Liver (tissue), 9 donors: ENCODE data around the gene CRBN. TPM values are rescaled to one million over a fixed set of nuclear protein-coding genes. Genes with fewer than 3 reads are reported as not detected.

Experiments
- DNase-seq: peaks from one replicate; pipeline ENCODE4 v3.0.0-alpha.2; 2017; ENCODE audit warnings: low spot score
- H3K27ac ChIP-seq, 2 donors: one replicate each; pipeline ENCODE4 v1.7.0; 2013; ENCODE audit warnings: inconsistent platforms in 2 of 2, low read length in 2 of 2, control low read depth in 1 of 2, low read depth in 1 of 2, mild to moderate bottlenecking in 1 of 2
- H3K27me3 ChIP-seq, 4 donors: one replicate each; pipeline versions ENCODE4 v1.6.1 to v1.7.0; 2013; ENCODE audit warnings: low read length in 3 of 4, inconsistent platforms in 1 of 4, mild to moderate bottlenecking in 1 of 4, moderate library complexity in 1 of 4; ENCODE audit not compliant: control insufficient read depth in 4 of 4, insufficient read depth in 4 of 4
- H3K36me3 ChIP-seq, 4 donors: one replicate each; pipeline versions ENCODE4 v1.6.1 to v1.7.0; 2013; ENCODE audit warnings: low read length in 3 of 4, mild to moderate bottlenecking in 3 of 4, low read depth in 1 of 4, moderate library complexity in 1 of 4; ENCODE audit not compliant: control insufficient read depth in 4 of 4, insufficient read depth in 3 of 4
- H3K4me1 ChIP-seq, 4 donors: one replicate each; pipeline versions ENCODE4 v1.6.1 to v1.7.0; 2013; ENCODE audit warnings: low read length in 3 of 4, mild to moderate bottlenecking in 3 of 4, moderate library complexity in 1 of 4; ENCODE audit not compliant: control insufficient read depth in 4 of 4, insufficient read depth in 4 of 4
- H3K4me3 ChIP-seq, 3 donors: one replicate each; pipeline versions ENCODE4 v1.6.1 to v1.7.0; 2013; ENCODE audit warnings: low read length in 3 of 3, control low read depth in 1 of 3, low read depth in 1 of 3, mild to moderate bottlenecking in 1 of 3
- H3K9ac ChIP-seq, 2 donors: one replicate each; pipeline ENCODE4 v1.7.0; 2013; ENCODE audit warnings: low read length in 2 of 2, mild to moderate bottlenecking in 2 of 2, moderate library complexity in 2 of 2, control low read depth in 1 of 2, low read depth in 1 of 2
- H3K9me3 ChIP-seq, 4 donors: one replicate each; pipeline versions ENCODE4 v1.6.1 to v1.7.0; 2013; ENCODE audit warnings: low read length in 3 of 4; ENCODE audit not compliant: control insufficient read depth in 4 of 4
- EGR1 ChIP-seq, 2 donors: IDR thresholded peaks; 2 replicates each; pipeline ENCODE4 v1.6.1; 2016 to 2018; ENCODE audit warnings: antibody characterized with exemption in 2 of 2, low read depth in 2 of 2
- FOXA1 ChIP-seq: IDR thresholded peaks from 2 replicates; pipeline ENCODE4 v1.6.1; 2016; ENCODE audit warnings: antibody characterized with exemption
- FOXA2 ChIP-seq: IDR thresholded peaks from 2 replicates; pipeline ENCODE4 v1.6.1; 2016; ENCODE audit warnings: antibody characterized with exemption
- GABPA ChIP-seq, 2 donors: IDR thresholded peaks in 1 of 2; conservative IDR thresholded peaks in 1 of 2; 2 replicates each; pipeline ENCODE4 v1.6.1; 2016; ENCODE audit warnings: antibody characterized with exemption in 2 of 2, mild to moderate bottlenecking in 1 of 2, moderate library complexity in 1 of 2
- HNF4A ChIP-seq, 2 donors: conservative IDR thresholded peaks; 2 replicates each; pipeline ENCODE4 v1.6.1; 2016; ENCODE audit warnings: antibody characterized with exemption in 2 of 2, mild to moderate bottlenecking in 2 of 2
- HNF4G ChIP-seq: IDR thresholded peaks from 2 replicates; pipeline ENCODE4 v1.6.1; 2016; ENCODE audit warnings: antibody characterized with exemption
- JUND ChIP-seq, 2 donors: IDR thresholded peaks; 2 replicates each; pipeline ENCODE4 v1.6.1; 2016; ENCODE audit warnings: antibody characterized with exemption in 2 of 2
- NR2F2 ChIP-seq: IDR thresholded peaks from 2 replicates; pipeline ENCODE4 v1.6.1; 2016; ENCODE audit warnings: antibody characterized with exemption
- RAD21 ChIP-seq, 2 donors: IDR thresholded peaks; 2 replicates each; pipeline ENCODE4 v1.6.1; 2016; ENCODE audit warnings: antibody characterized with exemption in 2 of 2, mild to moderate bottlenecking in 2 of 2
- RXRA ChIP-seq, 2 donors: IDR thresholded peaks; 2 replicates each; pipeline ENCODE4 v1.6.1; 2017 to 2018; ENCODE audit warnings: antibody characterized with exemption in 2 of 2, mild to moderate bottlenecking in 1 of 2
- SP1 ChIP-seq: IDR thresholded peaks from 2 replicates; pipeline ENCODE4 v1.6.1; 2018; ENCODE audit warnings: antibody characterized with exemption, mild to moderate bottlenecking
- TAF1 ChIP-seq: conservative IDR thresholded peaks from 2 replicates; pipeline ENCODE4 v1.6.1; 2016; ENCODE audit warnings: antibody characterized with exemption, mild to moderate bottlenecking
- YY1 ChIP-seq: IDR thresholded peaks from 2 replicates; pipeline ENCODE4 v1.6.1; 2016; ENCODE audit warnings: antibody characterized with exemption, mild to moderate bottlenecking
- polyA plus RNA-seq, 2 donors: library from polyadenylated mRNA; stranded (reverse) in 1 of 2; unstranded in 1 of 2; fragments of 200-250 nt in 1 of 2; fragments of >200 nt in 1 of 2; fragmentation: Nextera tagmentation in 1 of 2; extraction: Ambion mirVana in 1 of 2; gene quantifications; one replicate each; pipeline versions ENCODE4 v1.2.1 to v1.2.3, GENCODE V29; 2013 to 2015
- total RNA-seq, 2 donors: library from RNA; depleted of rRNA; stranded (reverse); fragments of >200 nt; gene quantifications; one replicate each; pipeline ENCODE4 v1.2.3, GENCODE V29; 2014
- TF ChIP-seq, protein P1 (sequence below): IDR thresholded peaks from 2 replicates; pipeline ENCODE4 v1.6.1; 2016; ENCODE audit warnings: antibody characterized with exemption, mild to moderate bottlenecking
- TF ChIP-seq, protein P2 (sequence below): IDR thresholded peaks from 2 replicates; pipeline ENCODE4 v1.6.1; 2016; ENCODE audit warnings: antibody characterized with exemption
- TF ChIP-seq, protein P3 (sequence below): IDR thresholded peaks from 2 replicates; pipeline ENCODE4 v1.6.1; 2016; ENCODE audit warnings: antibody characterized with exemption
- TF ChIP-seq, protein P4 (sequence below): fragments of 150-350 bp; IDR thresholded peaks from 2 replicates; pipeline ENCODE4 v1.5.1; 2017; ENCODE audit warnings: improper control_type of control experiment, low read depth, low read length; ENCODE audit not compliant: missing input control
- TF ChIP-seq, protein P5 (sequence below): IDR thresholded peaks from 2 replicates; pipeline ENCODE4 v1.6.1; 2016; ENCODE audit warnings: antibody characterized with exemption
- donor health status: healthy.
- donor health status: healthy.
- donor health status: healthy.
- donor health status: healthy.
- donor health status: healthy.

Gene CRBN
- total and polyA plus RNA-seq, 4 donors: 14.0 to 57.6 (median 29.4) TPM

DNA sequence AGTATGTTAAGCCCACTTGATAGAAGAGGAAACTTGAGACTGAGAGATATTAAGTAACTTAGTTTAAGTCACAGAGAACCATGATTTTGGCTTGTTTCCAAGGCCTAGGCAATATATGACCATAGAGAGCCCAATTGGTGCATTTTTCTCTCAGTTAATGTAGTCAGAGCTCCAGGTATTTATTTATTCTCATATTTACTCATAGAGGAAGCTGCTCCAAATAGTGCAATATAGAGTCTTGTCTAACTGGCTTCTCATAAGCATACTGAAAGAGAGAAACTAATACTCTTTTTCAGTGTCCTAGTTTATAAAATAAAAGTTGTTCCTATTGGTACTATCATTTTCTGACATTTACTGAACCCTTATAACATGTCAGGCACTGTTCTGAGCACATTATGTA is 37.6 kb downstream of the CRBN start:
- H3K27ac ChIP-seq: no peak overlapping the region
- no peak for DNase-seq
- H3K4me3 ChIP-seq: no peak overlapping the region
- H3K4me1 ChIP-seq: no peaks in the 10 kb centered on the region
- H3K9me3 ChIP-seq: no peaks in the 10 kb centered on the region
- TF ChIP-seq EGR1 (IDR thresholded peaks at IDR 0.05; ENCODE audit: low read depth in 2 of 2) (no peak), HNF4A (conservative IDR thresholded peaks at IDR 0.05) (no peak), FOXA1 (no peak), HNF4G (no peak), RAD21 (IDR thresholded peaks at IDR 0.05) (no peak), SP1 (no peak), JUND (IDR thresholded peaks at IDR 0.05) (no peak), TAF1 (no peak), FOXA2 (no peak), RXRA (IDR thresholded peaks at IDR 0.05) (no peak), YY1 (no peak), NR2F2 (no peak), GABPA (IDR thresholded peaks at IDR 0.05 in 1 of 2, conservative IDR thresholded peaks at IDR 0.05 in 1 of 2) (no peak)
- TF ChIP-seq, protein P1, sequence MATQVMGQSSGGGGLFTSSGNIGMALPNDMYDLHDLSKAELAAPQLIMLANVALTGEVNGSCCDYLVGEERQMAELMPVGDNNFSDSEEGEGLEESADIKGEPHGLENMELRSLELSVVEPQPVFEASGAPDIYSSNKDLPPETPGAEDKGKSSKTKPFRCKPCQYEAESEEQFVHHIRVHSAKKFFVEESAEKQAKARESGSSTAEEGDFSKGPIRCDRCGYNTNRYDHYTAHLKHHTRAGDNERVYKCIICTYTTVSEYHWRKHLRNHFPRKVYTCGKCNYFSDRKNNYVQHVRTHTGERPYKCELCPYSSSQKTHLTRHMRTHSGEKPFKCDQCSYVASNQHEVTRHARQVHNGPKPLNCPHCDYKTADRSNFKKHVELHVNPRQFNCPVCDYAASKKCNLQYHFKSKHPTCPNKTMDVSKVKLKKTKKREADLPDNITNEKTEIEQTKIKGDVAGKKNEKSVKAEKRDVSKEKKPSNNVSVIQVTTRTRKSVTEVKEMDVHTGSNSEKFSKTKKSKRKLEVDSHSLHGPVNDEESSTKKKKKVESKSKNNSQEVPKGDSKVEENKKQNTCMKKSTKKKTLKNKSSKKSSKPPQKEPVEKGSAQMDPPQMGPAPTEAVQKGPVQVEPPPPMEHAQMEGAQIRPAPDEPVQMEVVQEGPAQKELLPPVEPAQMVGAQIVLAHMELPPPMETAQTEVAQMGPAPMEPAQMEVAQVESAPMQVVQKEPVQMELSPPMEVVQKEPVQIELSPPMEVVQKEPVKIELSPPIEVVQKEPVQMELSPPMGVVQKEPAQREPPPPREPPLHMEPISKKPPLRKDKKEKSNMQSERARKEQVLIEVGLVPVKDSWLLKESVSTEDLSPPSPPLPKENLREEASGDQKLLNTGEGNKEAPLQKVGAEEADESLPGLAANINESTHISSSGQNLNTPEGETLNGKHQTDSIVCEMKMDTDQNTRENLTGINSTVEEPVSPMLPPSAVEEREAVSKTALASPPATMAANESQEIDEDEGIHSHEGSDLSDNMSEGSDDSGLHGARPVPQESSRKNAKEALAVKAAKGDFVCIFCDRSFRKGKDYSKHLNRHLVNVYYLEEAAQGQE: no peak
- TF ChIP-seq, protein P2, sequence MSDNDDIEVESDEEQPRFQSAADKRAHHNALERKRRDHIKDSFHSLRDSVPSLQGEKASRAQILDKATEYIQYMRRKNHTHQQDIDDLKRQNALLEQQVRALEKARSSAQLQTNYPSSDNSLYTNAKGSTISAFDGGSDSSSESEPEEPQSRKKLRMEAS: no peak
- TF ChIP-seq, protein P3, sequence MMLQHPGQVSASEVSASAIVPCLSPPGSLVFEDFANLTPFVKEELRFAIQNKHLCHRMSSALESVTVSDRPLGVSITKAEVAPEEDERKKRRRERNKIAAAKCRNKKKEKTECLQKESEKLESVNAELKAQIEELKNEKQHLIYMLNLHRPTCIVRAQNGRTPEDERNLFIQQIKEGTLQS: no peak
- TF ChIP-seq, protein P4, sequence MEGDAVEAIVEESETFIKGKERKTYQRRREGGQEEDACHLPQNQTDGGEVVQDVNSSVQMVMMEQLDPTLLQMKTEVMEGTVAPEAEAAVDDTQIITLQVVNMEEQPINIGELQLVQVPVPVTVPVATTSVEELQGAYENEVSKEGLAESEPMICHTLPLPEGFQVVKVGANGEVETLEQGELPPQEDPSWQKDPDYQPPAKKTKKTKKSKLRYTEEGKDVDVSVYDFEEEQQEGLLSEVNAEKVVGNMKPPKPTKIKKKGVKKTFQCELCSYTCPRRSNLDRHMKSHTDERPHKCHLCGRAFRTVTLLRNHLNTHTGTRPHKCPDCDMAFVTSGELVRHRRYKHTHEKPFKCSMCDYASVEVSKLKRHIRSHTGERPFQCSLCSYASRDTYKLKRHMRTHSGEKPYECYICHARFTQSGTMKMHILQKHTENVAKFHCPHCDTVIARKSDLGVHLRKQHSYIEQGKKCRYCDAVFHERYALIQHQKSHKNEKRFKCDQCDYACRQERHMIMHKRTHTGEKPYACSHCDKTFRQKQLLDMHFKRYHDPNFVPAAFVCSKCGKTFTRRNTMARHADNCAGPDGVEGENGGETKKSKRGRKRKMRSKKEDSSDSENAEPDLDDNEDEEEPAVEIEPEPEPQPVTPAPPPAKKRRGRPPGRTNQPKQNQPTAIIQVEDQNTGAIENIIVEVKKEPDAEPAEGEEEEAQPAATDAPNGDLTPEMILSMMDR: no peak
- TF ChIP-seq, protein P5, sequence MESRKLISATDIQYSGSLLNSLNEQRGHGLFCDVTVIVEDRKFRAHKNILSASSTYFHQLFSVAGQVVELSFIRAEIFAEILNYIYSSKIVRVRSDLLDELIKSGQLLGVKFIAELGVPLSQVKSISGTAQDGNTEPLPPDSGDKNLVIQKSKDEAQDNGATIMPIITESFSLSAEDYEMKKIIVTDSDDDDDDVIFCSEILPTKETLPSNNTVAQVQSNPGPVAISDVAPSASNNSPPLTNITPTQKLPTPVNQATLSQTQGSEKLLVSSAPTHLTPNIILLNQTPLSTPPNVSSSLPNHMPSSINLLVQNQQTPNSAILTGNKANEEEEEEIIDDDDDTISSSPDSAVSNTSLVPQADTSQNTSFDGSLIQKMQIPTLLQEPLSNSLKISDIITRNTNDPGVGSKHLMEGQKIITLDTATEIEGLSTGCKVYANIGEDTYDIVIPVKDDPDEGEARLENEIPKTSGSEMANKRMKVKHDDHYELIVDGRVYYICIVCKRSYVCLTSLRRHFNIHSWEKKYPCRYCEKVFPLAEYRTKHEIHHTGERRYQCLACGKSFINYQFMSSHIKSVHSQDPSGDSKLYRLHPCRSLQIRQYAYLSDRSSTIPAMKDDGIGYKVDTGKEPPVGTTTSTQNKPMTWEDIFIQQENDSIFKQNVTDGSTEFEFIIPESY: no peak
- no peak overlapping the region for H3K9ac ChIP-seq
- no peaks in the 10 kb centered on the region for H3K27me3 ChIP-seq
- peaks cover 5 to 71% (median 47%) of the 10 kb centered on the region in 4 donors for H3K36me3 ChIP-seq
